ENCODE measurements around the gene SBF2.
"Not testable (repeated sequence)": the region's sequence is repeated elsewhere in the genome, so short reads cannot be mapped to it uniquely, and the experiment has no call there.

The SBF2 gene

DNA sequence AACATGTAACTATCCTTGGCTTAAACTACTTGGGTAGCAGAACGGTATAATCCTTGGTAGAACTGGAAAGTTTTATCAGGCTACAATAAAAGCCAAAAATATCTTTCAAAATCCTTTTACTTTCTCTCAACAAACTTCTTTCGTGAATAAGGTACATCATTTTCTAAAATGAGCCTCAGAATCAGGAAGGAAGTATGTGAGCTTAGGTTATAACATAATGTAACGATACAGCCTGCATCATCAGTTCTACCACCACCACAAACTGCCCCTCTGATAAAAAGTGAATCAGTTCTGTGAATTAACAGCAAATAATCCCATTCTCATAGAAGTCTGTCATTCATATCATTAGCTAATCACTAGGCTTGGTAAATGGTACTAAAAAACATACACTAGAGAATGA is 244.3 kb downstream of the SBF2 start:
- no peak overlapping the region for H3K4me3 ChIP-seq (ENCODE audit: low read depth, low read length)
- TF ChIP-seq, protein P1, sequence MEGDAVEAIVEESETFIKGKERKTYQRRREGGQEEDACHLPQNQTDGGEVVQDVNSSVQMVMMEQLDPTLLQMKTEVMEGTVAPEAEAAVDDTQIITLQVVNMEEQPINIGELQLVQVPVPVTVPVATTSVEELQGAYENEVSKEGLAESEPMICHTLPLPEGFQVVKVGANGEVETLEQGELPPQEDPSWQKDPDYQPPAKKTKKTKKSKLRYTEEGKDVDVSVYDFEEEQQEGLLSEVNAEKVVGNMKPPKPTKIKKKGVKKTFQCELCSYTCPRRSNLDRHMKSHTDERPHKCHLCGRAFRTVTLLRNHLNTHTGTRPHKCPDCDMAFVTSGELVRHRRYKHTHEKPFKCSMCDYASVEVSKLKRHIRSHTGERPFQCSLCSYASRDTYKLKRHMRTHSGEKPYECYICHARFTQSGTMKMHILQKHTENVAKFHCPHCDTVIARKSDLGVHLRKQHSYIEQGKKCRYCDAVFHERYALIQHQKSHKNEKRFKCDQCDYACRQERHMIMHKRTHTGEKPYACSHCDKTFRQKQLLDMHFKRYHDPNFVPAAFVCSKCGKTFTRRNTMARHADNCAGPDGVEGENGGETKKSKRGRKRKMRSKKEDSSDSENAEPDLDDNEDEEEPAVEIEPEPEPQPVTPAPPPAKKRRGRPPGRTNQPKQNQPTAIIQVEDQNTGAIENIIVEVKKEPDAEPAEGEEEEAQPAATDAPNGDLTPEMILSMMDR (IDR thresholded peaks at IDR 0.05; ENCODE audit: low read depth, low read length): no peak

DNA sequence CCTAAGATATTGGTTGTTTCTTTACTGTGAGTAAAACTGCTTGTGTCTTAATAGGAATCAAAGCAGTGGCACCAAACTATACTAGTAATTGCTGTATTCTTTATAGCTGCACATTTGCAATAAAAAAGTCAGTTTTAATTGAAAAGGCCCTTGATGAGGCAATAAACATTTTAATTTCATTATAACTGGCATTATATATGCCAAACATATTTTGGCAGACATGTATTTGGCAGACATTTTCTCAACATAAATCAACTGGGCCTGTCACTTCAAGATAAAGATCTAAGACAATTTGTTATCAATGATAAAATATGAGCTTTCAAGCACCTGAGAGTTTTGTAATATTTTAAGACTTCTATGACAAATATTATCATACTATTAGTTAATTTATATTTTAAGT is 245.7 kb downstream of the SBF2 start:
- H3K4me3 ChIP-seq (ENCODE audit: low read depth, low read length): no peak overlapping the region
- TF ChIP-seq, protein P1 (IDR thresholded peaks at IDR 0.05; ENCODE audit: low read depth, low read length): no peak

DNA sequence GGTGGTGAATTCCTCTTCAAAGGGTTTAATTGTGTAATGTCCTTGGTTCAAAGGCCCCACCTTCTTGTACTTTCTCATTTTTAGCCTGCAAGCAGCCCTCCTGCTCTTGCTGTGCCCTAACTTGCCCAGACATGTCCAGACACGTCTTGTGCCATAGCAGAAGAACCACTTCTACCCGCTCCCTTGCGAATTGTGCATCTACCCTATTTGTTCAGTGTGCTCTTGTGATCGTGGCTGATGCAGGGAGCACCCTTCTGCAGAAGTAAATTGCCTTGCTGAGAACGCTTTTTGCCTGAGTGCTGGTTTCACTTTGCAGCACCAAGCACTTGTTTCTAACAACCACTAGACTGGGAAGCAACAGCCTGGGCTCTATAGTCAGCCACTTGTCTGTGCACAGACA is 249.4 kb downstream of the SBF2 start:
- TF ChIP-seq, protein P1 (IDR thresholded peaks at IDR 0.05; ENCODE audit: low read depth, low read length): no peak
- H3K4me3 ChIP-seq (ENCODE audit: low read depth, low read length): no peak overlapping the region

DNA sequence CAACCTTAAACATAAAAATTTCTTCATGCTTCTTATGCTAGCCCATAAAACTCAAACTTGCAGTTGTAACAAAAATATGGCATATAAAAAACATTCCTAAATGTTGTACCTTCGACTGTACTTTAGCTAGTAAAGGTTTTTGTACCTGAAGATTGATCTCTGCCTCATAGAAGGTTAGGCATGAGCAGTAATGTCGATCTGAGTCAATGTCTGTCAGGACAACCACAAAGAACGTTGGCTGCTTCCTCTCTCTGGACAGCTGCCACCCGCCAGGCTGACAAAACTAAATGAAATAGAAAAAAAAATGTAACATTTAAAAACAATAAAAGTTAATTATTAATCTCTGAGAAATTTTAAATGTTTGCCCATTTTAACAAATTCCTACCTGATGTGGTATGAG is 251.3 kb downstream of the SBF2 start:
- H3K4me3 ChIP-seq (ENCODE audit: low read depth, low read length): no peak overlapping the region
- TF ChIP-seq, protein P1 (IDR thresholded peaks at IDR 0.05; ENCODE audit: low read depth, low read length): no peak

DNA sequence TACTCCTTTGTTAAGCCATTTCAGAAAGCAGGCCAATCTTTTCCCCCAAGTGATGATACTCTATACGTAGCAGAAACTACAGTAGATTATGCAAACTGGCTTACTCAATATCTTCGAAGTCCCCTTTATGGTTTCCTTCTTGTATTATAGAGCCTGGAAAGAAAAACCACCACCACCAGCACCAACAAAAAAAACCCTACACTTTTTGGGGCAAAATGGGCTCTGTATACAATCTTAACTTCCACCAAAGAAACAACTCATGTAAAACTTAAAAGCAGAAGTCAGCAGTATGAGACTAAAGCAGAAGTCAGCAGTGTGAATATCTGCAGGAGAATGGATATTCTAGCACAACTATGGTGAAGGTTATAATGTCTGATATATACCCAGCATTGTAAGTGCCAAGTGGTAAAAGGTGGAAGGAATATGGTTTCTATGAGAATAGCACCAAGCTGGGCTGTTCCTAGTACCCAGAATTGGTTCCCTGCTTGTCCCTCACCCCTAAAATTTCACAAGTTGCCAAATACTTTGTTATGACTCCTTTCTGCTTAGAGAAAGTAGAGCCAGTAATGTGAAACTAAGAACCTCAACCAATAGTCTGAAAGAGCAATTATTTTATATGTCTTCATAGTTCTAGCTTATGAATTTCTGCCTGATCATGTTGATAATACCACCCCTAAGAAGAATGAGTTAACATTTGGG is 252.1 kb downstream of the SBF2 start:
- TF ChIP-seq, protein P1 (IDR thresholded peaks at IDR 0.05; ENCODE audit: low read depth, low read length): no peak
- no peak overlapping the region for H3K4me3 ChIP-seq (ENCODE audit: low read depth, low read length)

DNA sequence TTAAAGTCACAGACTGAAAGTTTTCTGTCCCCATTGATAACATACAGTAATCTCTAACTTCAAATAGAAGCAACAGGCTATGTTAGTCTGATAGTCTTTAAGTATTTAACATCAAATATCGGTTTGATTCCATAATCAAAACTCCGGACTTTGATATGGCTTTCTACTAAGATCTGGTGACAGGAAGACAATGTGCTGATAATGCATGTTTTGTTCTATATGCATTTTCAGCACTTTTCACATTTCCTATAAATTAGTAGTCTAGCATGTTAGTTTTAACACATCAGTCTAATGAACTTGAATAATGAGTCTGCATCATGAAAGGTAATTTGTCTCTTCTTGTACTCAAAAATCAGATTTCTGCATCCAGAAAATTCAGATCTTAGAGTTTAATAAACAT is 252.7 kb downstream of the SBF2 start:
- H3K4me3 ChIP-seq (ENCODE audit: low read depth, low read length): no peak overlapping the region
- TF ChIP-seq, protein P1 (IDR thresholded peaks at IDR 0.05; ENCODE audit: low read depth, low read length): no peak

DNA sequence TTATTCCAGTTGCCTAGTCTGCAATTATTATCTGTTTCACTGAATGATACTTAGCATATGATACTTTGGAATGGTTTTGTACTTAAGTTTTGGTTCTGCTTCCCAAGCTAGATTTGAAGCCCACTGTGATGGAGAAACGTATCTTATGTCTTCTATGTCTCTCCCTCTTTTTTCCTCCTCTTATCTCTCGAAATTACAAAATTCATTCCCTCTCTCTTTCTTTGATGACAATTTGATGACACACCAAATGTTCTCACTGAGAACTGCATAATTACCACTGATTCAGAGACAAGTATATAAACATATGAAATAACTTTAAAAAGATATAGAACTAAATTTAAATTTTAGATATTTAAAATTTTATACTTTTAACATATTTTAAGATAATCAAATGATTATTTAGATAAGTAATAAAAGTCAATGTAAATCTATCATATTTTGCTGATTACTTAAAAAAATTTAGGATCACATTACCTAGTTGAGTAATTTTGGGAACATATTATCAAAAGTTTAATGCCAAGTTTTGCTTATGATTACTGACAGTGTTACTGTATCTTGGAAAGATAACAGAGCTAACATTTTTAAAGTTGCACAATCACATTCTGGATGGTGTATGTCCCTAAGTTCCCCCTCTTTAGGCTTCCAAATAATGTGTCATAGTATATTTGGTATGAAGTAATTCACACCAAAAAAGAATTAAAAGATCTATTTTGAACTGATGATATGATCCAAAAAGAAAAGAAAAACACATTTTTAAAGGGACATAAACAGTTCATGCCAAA is 255.3 kb downstream of the SBF2 start:
- TF ChIP-seq, protein P1 (IDR thresholded peaks at IDR 0.05; ENCODE audit: low read depth, low read length): no peak

DNA sequence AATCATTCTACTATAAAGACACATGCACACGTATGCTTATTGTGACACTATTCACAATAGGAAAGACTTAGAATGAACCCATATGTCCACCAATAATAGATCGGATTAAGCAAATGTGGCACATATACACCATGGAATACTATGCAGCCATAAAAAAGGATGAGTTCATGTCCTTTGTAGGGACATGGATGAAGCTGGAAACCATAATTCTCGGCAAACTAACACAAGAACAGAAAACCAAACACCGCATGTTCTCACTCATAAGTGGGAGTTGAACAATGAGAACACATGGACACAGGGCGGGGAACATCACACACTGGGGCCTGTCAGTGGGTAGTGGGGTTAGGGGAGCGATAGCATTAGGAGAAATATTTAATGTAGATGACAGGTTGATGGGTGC is 258.1 kb downstream of the SBF2 start:
- not testable (repeated sequence) for H3K4me3 ChIP-seq (ENCODE audit: low read depth, low read length)

More for the DNA sequence above, 255.3 kb downstream of the SBF2 start:
- no peak overlapping the region for H3K4me3 ChIP-seq (ENCODE audit: low read depth, low read length)

Data from WI38 (cell line).